Breast epithelium (tissue), 4 donors: ENCODE measurements around the gene CHN2. TPM values are rescaled to one million over a fixed set of nuclear protein-coding genes. Genes with fewer than 3 reads are reported as not detected.

Experiments
- DNase-seq, 2 donors: peaks; one replicate each; pipeline ENCODE4 v3.0.0-alpha.2; 2019; ENCODE audit warnings: low spot score in 2 of 2
- H3K27ac ChIP-seq, 2 donors: fragments of 200-600 bp; sonication (generic) in 1 of 2; one replicate each; pipeline ENCODE4 v1.5.1; 2016 to 2019; ENCODE audit warnings: mild to moderate bottlenecking in 1 of 2
- H3K27me3 ChIP-seq, 2 donors: fragments of 200-600 bp; sonication (generic) in 1 of 2; one replicate each; pipeline versions ENCODE4 v1.5.1 to v1.6.0; 2017 to 2019; ENCODE audit warnings: control low read depth in 1 of 2, mild to moderate bottlenecking in 1 of 2
- H3K36me3 ChIP-seq: fragments of 200-600 bp; one replicate; pipeline ENCODE4 v1.5.1; 2019
- H3K4me1 ChIP-seq, 2 donors: fragments of 200-600 bp; sonication (generic); one replicate each; pipeline ENCODE4 v1.5.1; 2016 to 2019; ENCODE audit warnings: control low read depth in 1 of 2
- H3K4me3 ChIP-seq, 3 donors: fragments of 200-600 bp; sonication (generic); 1 replicate in 2 of 3; 2 replicates in 1 of 3; pipeline ENCODE4 v1.5.1; 2016 to 2019; ENCODE audit warnings: mild to moderate bottlenecking in 3 of 3, moderate library complexity in 2 of 3
- H3K9me3 ChIP-seq, 2 donors: fragments of 200-600 bp; sonication (generic) in 1 of 2; one replicate each; pipeline ENCODE4 v1.5.1; 2016 to 2019; ENCODE audit warnings: control low read depth in 1 of 2
- POLR2A ChIP-seq: fragments of 450-650 bp; IDR thresholded peaks from one replicate; pipeline ENCODE4 v1.6.1; 2016; ENCODE audit warnings: antibody characterized with exemption, mild to moderate bottlenecking, moderate library complexity
- POLR2AphosphoS5 ChIP-seq, 3 donors: sonication (generic); formaldehyde crosslinking; IDR thresholded peaks; one replicate each; pipeline ENCODE4 v1.6.1; 2017; ENCODE audit warnings: antibody characterized with exemption in 3 of 3
- intact Hi-C: fragments of 100-400 bp; cut with DNase I; formaldehyde crosslinking; loops from one replicate; pipeline ENCODE4 v1.15.1; 2023; ENCODE audit warnings: low total_unique reads
- total RNA-seq, 3 donors: library from RNA; depleted of rRNA; stranded (reverse); fragments of >200 nt; gene quantifications; one replicate each; pipeline ENCODE4 v1.1.0, GENCODE V29; 2016
- TF ChIP-seq, protein P1 (sequence below), 3 donors: fragments of 450-650 bp; IDR thresholded peaks; one replicate each; pipeline ENCODE4 v1.5.1; 2016 to 2017; ENCODE audit warnings: antibody characterized with exemption in 3 of 3, mild to moderate bottlenecking in 3 of 3, moderate library complexity in 3 of 3

The CHN2 gene
- total RNA-seq, 3 donors from 2014 or later: 6.3 to 17.1 (median 7.9) TPM

DNA sequence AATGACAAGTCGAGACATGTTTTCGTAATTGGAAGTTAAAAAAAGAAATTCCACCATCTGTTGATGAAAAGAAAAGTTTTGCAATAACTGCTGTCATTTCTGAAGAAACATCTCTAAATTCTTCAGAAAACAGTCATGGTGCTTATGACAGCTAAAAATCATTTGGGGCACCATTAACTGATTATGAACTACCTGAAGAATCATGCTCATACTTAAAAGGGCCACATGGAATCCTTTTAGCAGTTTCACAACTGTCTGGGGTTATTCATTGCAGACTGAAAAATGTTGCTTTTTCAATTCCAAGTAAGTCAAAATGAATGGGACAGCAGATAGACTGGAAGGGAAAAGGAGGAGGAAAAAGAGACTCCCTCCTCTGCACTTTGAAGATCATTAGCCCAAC is 134.2 kb downstream of the CHN2 start:
- H3K4me3 ChIP-seq: no peak overlapping the region
- TF ChIP-seq POLR2A: no peak
- no peak for TF ChIP-seq POLR2AphosphoS5 (IDR thresholded peaks at IDR 0.05)
- TF ChIP-seq, protein P1, sequence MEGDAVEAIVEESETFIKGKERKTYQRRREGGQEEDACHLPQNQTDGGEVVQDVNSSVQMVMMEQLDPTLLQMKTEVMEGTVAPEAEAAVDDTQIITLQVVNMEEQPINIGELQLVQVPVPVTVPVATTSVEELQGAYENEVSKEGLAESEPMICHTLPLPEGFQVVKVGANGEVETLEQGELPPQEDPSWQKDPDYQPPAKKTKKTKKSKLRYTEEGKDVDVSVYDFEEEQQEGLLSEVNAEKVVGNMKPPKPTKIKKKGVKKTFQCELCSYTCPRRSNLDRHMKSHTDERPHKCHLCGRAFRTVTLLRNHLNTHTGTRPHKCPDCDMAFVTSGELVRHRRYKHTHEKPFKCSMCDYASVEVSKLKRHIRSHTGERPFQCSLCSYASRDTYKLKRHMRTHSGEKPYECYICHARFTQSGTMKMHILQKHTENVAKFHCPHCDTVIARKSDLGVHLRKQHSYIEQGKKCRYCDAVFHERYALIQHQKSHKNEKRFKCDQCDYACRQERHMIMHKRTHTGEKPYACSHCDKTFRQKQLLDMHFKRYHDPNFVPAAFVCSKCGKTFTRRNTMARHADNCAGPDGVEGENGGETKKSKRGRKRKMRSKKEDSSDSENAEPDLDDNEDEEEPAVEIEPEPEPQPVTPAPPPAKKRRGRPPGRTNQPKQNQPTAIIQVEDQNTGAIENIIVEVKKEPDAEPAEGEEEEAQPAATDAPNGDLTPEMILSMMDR (IDR thresholded peaks at IDR 0.05): no peak
- no peaks in the 10 kb centered on the region for H3K9me3 ChIP-seq
- no peak overlapping the region for H3K27ac ChIP-seq
- H3K27me3 ChIP-seq: no peaks in the 10 kb centered on the region
- H3K4me1 ChIP-seq: no peaks in the 10 kb centered on the region
- DNase-seq: no peak
- intact Hi-C loops: no loop called here
- no peaks in the 10 kb centered on the region for H3K36me3 ChIP-seq

- TF ChIP-seq, protein P1 (IDR thresholded peaks at IDR 0.05): no peak
- no peak for TF ChIP-seq POLR2A
- TF ChIP-seq POLR2AphosphoS5 (IDR thresholded peaks at IDR 0.05): no peak
- Histone ChIP-seq H3K27ac (no peak overlapping the region), H3K4me3 (no peak overlapping the region), H3K36me3 (no peaks in the 10 kb centered on the region), H3K27me3 (no peaks in the 10 kb centered on the region), H3K4me1 (no peaks in the 10 kb centered on the region), H3K9me3 (no peaks in the 10 kb centered on the region)
- no peak for DNase-seq
- intact Hi-C loops: no loop called here
Observed at GRCh38 chr7:29329686-29330085, 135.1 kb downstream of the CHN2 start.

- H3K27me3 ChIP-seq: no peaks in the 10 kb centered on the region
- H3K4me3 ChIP-seq: no peak overlapping the region
- intact Hi-C loops: no loop called here
- no peaks in the 10 kb centered on the region for H3K36me3 ChIP-seq
- TF ChIP-seq POLR2A: no peak
- H3K27ac ChIP-seq: no peak overlapping the region
- H3K4me1 ChIP-seq: no peaks in the 10 kb centered on the region
- no peak for DNase-seq
- no peaks in the 10 kb centered on the region for H3K9me3 ChIP-seq
Observed at GRCh38 chr7:29330136-29330535, 135.6 kb downstream of the CHN2 start.

GRCh38 chr7:29331163-29331562 is 136.6 kb downstream of the CHN2 start:
- Histone ChIP-seq H3K4me1 (no peaks in the 10 kb centered on the region), H3K9me3 (no peaks in the 10 kb centered on the region), H3K4me3 (no peak overlapping the region), H3K27ac (no peak overlapping the region), H3K36me3 (no peaks in the 10 kb centered on the region), H3K27me3 (no peaks in the 10 kb centered on the region)
- no peak for TF ChIP-seq POLR2A
- intact Hi-C loops: no loop called here
- no peak for DNase-seq

GRCh38 chr7:29332042-29332811 is 137.7 kb downstream of the CHN2 start:
- Histone ChIP-seq H3K9me3 (no peaks in the 10 kb centered on the region), H3K4me1 (no peaks in the 10 kb centered on the region), H3K4me3 (no peak overlapping the region), H3K27ac (no peak overlapping the region), H3K27me3 (no peaks in the 10 kb centered on the region), H3K36me3 (no peaks in the 10 kb centered on the region)
- intact Hi-C loops: no loop called here
- DNase-seq: no peak
- TF ChIP-seq, protein P1 (IDR thresholded peaks at IDR 0.05): no peak
- TF ChIP-seq POLR2AphosphoS5 (IDR thresholded peaks at IDR 0.05) (no peak), POLR2A (no peak)

GRCh38 chr7:29332875-29333855 is 138.6 kb downstream of the CHN2 start:
- TF ChIP-seq POLR2A (no peak), POLR2AphosphoS5 (IDR thresholded peaks at IDR 0.05) (no peak)
- TF ChIP-seq, protein P1 (IDR thresholded peaks at IDR 0.05): no peak
- intact Hi-C loops: no loop called here
- no peak overlapping the region for H3K27ac ChIP-seq
- DNase-seq: no peak
- no peak overlapping the region for H3K4me3 ChIP-seq
- no peaks in the 10 kb centered on the region for H3K36me3 ChIP-seq
- no peaks in the 10 kb centered on the region for H3K27me3 ChIP-seq
- H3K4me1 ChIP-seq: no peaks in the 10 kb centered on the region
- no peaks in the 10 kb centered on the region for H3K9me3 ChIP-seq
